ENCODE data around the gene INCENP. TPM values are rescaled to one million over a fixed set of nuclear protein-coding genes. Genes with fewer than 3 reads are reported as not detected.

INCENP gene
- total RNA-seq, 2 experiments from 2014 or later, result 12.6 to 16.3 TPM

GRCh38 chr11:62153617-62154016 is 29.8 kb downstream of the INCENP start:
- Histone ChIP-seq H3K4me1 (ENCODE audit: insufficient read depth, low read length) (no peaks in the 10 kb centered on the region), H3K4me3 (ENCODE audit: low read length) (no peak overlapping the region), H3K9me3 (ENCODE audit: control insufficient read depth in 1 of 2, insufficient read depth in 1 of 2, low read length in 2 of 2) (no peaks in the 10 kb centered on the region), H3K27me3 (ENCODE audit: control insufficient read depth in 1 of 2, insufficient read depth in 2 of 2, low read length in 2 of 2) (no peaks in the 10 kb centered on the region), H3K27ac (ENCODE audit: low read depth in 1 of 2, low read length in 2 of 2) (no peak overlapping the region), H3K36me3 (ENCODE audit: insufficient read depth, low read length) (peaks cover 35% of the 10 kb centered on the region)
- ChIA-PET CTCF (interaction anchor here (0.7 to 1.4 kb wide), 3 partner anchors 18 to 240 kb away, joined by 4 read pairs; no protein-coding TSS in a partner anchor), POLR2A (no interaction called here)
- Mint-ChIP-seq H3K4me3 (no peak overlapping the region), H3K27ac (no peak overlapping the region), H3K27me3 (peaks cover 2% of the 10 kb centered on the region), H3K36me3 (ENCODE audit: low read depth) (peaks cover 40% of the 10 kb centered on the region), H3K9me3 (no peaks in the 10 kb centered on the region), H3K4me1 (ENCODE audit: low read depth) (no peaks in the 10 kb centered on the region)
- DNase-seq, result no peak
- intact Hi-C loops (cut with DNase I, micrococcal nuclease), result no loop called here
- no peak for ATAC-seq (ENCODE audit: poor library complexity)
- no peak for TF ChIP-seq CTCF (IDR thresholded peaks at IDR 0.05)

GRCh38 chr11:62157603-62158002 is 33.8 kb downstream of the INCENP start:
- TF ChIP-seq CTCF (IDR thresholded peaks at IDR 0.05), result no peak
- Histone ChIP-seq H3K36me3 (ENCODE audit: insufficient read depth, low read length) (peaks cover 6% of the 10 kb centered on the region), H3K9me3 (ENCODE audit: control insufficient read depth in 1 of 2, insufficient read depth in 1 of 2, low read length in 2 of 2) (no peaks in the 10 kb centered on the region), H3K27ac (ENCODE audit: low read depth in 1 of 2, low read length in 2 of 2) (no peak overlapping the region), H3K27me3 (ENCODE audit: control insufficient read depth in 1 of 2, insufficient read depth in 2 of 2, low read length in 2 of 2) (no peaks in the 10 kb centered on the region), H3K4me3 (ENCODE audit: low read length) (no peak overlapping the region), H3K4me1 (ENCODE audit: insufficient read depth, low read length) (no peaks in the 10 kb centered on the region)
- intact Hi-C loops (cut with DNase I, micrococcal nuclease), result no loop called here
- no peaks in the 10 kb centered on the region for H3K4me1 Mint-ChIP-seq (ENCODE audit: low read depth)
- ChIA-PET POLR2A (no interaction called here), CTCF (no interaction called here)
- DNase-seq, result no peak
- no peak overlapping the region for H3K4me3 Mint-ChIP-seq
- peaks cover 41% of the 10 kb centered on the region for H3K27me3 Mint-ChIP-seq
- no peak overlapping the region for H3K27ac Mint-ChIP-seq
- H3K9me3 Mint-ChIP-seq, result no peaks in the 10 kb centered on the region
- ATAC-seq (ENCODE audit: poor library complexity), result no peak
- peaks cover 8% of the 10 kb centered on the region for H3K36me3 Mint-ChIP-seq (ENCODE audit: low read depth)

GRCh38 chr11:62166371-62166770 is 42.6 kb downstream of the INCENP start:
- POLR2A ChIA-PET, result no interaction called here
- CTCF ChIA-PET, result no interaction called here
- H3K27ac ChIP-seq (ENCODE audit: low read depth in 1 of 2, low read length in 2 of 2), result no peak overlapping the region
- no peaks in the 10 kb centered on the region for H3K36me3 ChIP-seq (ENCODE audit: insufficient read depth, low read length)
- intact Hi-C loops (cut with DNase I, micrococcal nuclease), result no loop called here
- no peak for DNase-seq
- H3K4me3 ChIP-seq (ENCODE audit: low read length), result no peak overlapping the region
- Mint-ChIP-seq H3K4me1 (ENCODE audit: low read depth) (no peaks in the 10 kb centered on the region), H3K9me3 (no peaks in the 10 kb centered on the region), H3K27me3 (peaks cover 39% of the 10 kb centered on the region), H3K36me3 (ENCODE audit: low read depth) (no peaks in the 10 kb centered on the region), H3K4me3 (no peak overlapping the region), H3K27ac (no peak overlapping the region)
- H3K9me3 ChIP-seq (ENCODE audit: control insufficient read depth in 1 of 2, insufficient read depth in 1 of 2, low read length in 2 of 2), result no peaks in the 10 kb centered on the region
- peaks cover 15 to 20% of the 10 kb centered on the region in 2 experiments for H3K27me3 ChIP-seq (ENCODE audit: control insufficient read depth in 1 of 2, insufficient read depth in 2 of 2, low read length in 2 of 2)
- no peak for ATAC-seq (ENCODE audit: poor library complexity)
- no peak for TF ChIP-seq CTCF (IDR thresholded peaks at IDR 0.05)
- H3K4me1 ChIP-seq (ENCODE audit: insufficient read depth, low read length), result peaks cover 4% of the 10 kb centered on the region
